ENCODE data around the gene ADCY5. TPM values are rescaled to one million over a fixed set of nuclear protein-coding genes. Genes with fewer than 3 reads are reported as not detected.

The ADCY5 gene
- total RNA-seq, 4 donors from 2014 or later, result 0.46 to 3.5 (median 1.3) TPM

DNA sequence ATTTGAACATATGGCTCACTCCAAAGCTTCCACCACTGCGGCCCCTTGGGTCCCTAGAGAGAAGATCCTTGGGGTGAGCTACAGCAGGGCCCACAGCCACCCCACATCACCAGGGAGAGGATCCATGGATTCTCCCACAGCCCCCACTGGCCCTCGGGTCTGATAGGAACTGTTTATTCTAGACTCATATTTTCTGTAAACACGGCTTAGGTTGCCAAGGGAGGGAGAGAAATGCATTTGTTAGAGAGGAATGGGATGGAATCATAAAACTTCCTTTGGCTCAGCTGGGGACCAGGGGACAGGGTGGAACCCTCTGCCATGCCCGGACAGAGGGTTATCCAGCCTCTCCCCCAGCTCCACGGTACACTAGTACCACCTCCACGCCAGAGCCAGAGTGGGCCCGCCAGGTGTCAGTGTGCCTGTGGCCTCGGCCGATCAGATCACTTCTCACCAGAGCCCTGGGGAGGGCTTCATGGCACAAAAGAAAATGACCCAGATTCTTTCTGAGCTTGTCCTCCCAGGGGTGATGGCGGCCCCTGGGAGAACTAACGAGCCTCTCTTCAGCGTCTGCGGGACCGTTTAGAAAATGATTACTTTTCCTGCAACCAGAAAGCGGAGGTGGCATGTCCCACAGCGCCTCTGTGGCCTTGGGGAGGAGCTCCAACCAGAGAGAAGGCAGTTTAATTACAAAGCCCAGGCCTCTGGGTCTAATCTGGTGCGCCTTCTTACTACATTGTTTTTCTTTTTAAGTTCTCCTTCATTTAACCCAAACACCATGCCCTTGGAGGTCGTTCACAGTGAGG, 33.7 kb downstream of the ADCY5 start:
- H3K4me3 ChIP-seq (ENCODE audit: low read depth, poor library complexity, severe bottlenecking), result no peak overlapping the region
- DNase-seq (ENCODE audit: low spot score in 2 of 2), result no peak
- intact Hi-C loops (cut with DNase I; ENCODE audit: low total_unique reads), result no loop called here
- 78 to 87% methylated on average over 18 of the region's 18 CpGs for WGBS, 2 donors
- TF ChIP-seq POLR2A (IDR thresholded peaks at IDR 0.05), result no peak
- TF ChIP-seq, protein P1, sequence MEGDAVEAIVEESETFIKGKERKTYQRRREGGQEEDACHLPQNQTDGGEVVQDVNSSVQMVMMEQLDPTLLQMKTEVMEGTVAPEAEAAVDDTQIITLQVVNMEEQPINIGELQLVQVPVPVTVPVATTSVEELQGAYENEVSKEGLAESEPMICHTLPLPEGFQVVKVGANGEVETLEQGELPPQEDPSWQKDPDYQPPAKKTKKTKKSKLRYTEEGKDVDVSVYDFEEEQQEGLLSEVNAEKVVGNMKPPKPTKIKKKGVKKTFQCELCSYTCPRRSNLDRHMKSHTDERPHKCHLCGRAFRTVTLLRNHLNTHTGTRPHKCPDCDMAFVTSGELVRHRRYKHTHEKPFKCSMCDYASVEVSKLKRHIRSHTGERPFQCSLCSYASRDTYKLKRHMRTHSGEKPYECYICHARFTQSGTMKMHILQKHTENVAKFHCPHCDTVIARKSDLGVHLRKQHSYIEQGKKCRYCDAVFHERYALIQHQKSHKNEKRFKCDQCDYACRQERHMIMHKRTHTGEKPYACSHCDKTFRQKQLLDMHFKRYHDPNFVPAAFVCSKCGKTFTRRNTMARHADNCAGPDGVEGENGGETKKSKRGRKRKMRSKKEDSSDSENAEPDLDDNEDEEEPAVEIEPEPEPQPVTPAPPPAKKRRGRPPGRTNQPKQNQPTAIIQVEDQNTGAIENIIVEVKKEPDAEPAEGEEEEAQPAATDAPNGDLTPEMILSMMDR (IDR thresholded peaks at IDR 0.05), result no peak

DNA sequence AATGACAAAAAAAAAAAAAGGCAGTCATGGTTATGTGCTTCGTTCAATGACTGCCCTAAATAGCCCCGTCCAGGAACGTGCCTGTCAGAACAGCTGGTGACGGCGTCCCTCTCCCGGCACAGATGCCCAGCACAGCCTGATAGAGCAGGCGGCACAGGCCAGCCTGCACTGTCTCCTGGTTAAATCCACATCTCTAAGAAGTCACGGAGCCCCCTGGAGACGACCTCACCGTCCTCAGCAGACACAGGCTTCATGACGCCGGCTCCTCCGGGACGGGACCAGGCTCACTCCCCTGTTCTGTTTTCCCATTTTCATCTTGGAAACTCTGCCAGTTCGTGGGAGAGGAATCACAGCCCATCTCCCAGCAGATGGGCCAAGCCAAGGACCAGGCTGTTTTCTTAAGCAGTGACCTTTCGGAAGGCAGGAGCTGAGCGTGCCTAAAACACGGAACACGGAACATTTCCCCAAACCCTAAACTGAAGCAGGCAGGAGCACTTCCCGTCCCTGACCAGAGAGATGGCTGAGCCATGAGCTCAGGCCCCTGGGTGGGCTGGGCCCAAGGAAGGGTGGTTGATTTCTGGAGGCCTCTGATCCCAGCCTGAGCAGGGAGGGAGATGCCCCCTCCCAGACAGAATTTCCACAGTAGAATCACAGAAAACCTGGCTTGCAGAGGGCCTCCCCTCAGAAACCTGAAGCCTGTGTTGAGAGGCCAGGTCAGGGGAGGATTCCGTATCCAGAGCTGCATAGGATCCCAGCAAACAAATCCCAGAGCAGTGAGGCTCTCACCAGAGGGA, 35.9 kb downstream of the ADCY5 start:
- no peak for DNase-seq (ENCODE audit: low spot score in 2 of 2)
- WGBS, 2 donors, result 63 to 70% methylated on average over 21 of the region's 21 CpGs
- H3K4me3 ChIP-seq (ENCODE audit: low read depth, poor library complexity, severe bottlenecking), result no peak overlapping the region
- intact Hi-C loops (cut with DNase I; ENCODE audit: low total_unique reads), result no loop called here
- TF ChIP-seq, protein P1 (IDR thresholded peaks at IDR 0.05), result no peak
- TF ChIP-seq POLR2A (IDR thresholded peaks at IDR 0.05), result no peak

DNA sequence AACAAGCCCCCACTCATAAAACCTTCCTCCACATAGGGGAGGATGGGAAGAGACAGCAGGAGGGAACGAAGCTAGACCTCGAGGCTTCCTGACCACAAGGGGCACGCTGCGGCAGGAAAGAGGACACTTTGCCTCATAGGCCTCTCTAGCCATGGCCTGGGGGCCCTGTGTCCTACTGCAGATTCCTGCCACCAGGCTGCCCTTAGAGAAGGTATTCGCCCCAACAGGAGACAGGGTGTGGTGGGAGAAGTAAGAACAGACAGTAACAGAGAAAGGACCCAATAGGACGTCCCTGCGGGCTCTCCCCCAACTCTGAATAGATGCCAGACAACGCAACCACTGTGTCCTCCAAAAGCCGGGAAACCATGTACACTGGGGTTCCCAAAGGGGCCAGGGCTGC, 36.8 kb downstream of the ADCY5 start:
- intact Hi-C loops (cut with DNase I; ENCODE audit: low total_unique reads), result no loop called here
- 63 to 67% methylated on average over 9 of the region's 9 CpGs for WGBS, 2 donors
- H3K4me3 ChIP-seq (ENCODE audit: low read depth, poor library complexity, severe bottlenecking), result no peak overlapping the region
- DNase-seq (ENCODE audit: low spot score in 2 of 2), result no peak
- TF ChIP-seq POLR2A (IDR thresholded peaks at IDR 0.05), result no peak
- TF ChIP-seq, protein P1 (IDR thresholded peaks at IDR 0.05), result no peak

DNA sequence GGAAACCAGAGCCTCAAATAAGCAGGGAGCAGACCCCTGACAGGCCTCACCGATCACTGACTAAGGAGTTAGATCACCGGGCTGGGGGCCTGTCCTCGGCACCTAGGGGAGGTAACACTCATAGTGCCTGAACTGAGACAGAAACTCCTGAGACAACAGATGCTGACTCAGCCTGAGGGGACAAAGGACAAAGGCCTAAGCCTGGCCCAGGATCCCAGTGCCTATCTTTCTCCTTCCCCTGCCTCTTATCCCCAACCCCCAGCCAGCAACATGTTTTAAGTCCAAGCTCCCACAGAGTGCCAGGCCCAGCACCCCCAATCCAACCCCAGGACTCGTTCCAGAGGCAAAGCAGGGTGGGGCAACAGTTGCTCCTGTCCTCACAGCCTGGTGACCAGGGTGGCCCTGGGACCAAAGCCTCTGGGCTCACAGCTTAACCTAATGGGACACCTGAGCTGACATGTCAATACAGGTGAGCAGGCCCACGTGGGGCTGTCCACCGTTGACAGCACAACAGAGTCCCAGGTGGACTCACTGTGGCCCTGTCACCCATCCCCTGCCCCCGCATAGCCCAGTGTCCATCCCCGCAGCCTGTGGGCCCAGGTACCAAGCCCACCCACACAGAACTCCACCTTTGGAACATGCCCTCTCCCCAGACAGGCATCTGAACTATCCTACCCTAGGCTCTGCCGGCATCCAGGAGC, 37.4 kb downstream of the ADCY5 start:
- 77 to 80% methylated on average over 9 of the region's 9 CpGs for WGBS, 2 donors

DNA sequence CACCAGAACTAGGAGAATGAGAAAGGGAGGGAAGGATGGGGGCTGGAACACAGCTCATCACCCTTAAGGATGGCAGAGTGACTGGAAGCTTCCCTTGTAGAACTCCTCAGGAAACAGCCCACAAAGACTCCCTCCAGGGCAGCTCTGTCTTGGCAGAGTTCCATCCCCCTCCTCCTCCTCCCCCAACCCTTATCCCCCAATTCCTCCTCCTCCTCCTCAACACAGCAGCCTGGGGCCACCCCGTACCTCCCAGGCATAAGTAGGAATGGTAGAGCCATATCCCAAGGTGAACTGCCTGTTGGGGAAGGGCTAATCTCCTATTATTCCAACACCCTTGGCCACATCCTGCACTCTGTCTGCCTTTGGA, 38.8 kb downstream of the ADCY5 start:
- no peak for DNase-seq (ENCODE audit: low spot score in 2 of 2)
- TF ChIP-seq, protein P1 (IDR thresholded peaks at IDR 0.05), result no peak
- TF ChIP-seq POLR2A (IDR thresholded peaks at IDR 0.05), result no peak
- WGBS, 2 donors, result 89 to 90% methylated on average over 1 of the region's 1 CpG
- intact Hi-C loops (cut with DNase I; ENCODE audit: low total_unique reads), result no loop called here
- H3K4me3 ChIP-seq (ENCODE audit: low read depth, poor library complexity, severe bottlenecking), result no peak overlapping the region

More for the DNA sequence above, 37.4 kb downstream of the ADCY5 start:
- TF ChIP-seq, protein P1 (IDR thresholded peaks at IDR 0.05), result no peak
- TF ChIP-seq POLR2A (IDR thresholded peaks at IDR 0.05), result no peak
- intact Hi-C loops (cut with DNase I; ENCODE audit: low total_unique reads), result no loop called here
- no peak for DNase-seq (ENCODE audit: low spot score in 2 of 2)
- no peak overlapping the region for H3K4me3 ChIP-seq (ENCODE audit: low read depth, poor library complexity, severe bottlenecking)

Data from lower leg skin (tissue), 4 donors.